ENCODE measurements around the gene MCM9.
A peak's percentile ranks its signal among the peaks of the same experiment; 100 is the strongest.
"Not testable (repeated sequence)": the region's sequence is repeated elsewhere in the genome, so short reads cannot be mapped to it uniquely, and the experiment has no call there.

Gene MCM9

DNA sequence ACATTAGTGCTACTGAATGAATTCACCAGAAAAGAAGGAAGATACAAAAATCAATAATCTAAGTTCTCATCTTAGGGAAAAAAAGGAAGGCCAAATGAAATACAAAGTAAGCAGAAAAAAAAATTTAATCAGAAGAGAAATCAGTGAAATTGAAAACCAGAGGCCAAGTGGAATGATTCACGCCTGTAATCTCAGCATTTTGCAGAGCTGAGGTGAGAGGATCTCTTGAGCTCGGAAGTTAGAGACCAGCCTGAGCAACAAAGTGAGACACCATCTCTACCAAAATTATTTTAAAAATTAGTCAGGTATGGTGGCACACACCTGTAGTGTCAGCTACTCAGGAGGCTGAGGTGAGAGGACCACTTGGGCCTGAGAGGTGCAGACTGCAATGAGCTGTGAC lies 62.2 kb downstream of the MCM9 start:
- Mint-ChIP-seq H3K9me3 (no peaks in the 10 kb centered on the region), H3K27me3 (ENCODE audit: low read depth) (no peaks in the 10 kb centered on the region), H3K36me3 (ENCODE audit: low read depth) (peaks cover 17% of the 10 kb centered on the region), H3K27ac (no peak overlapping the region), H3K4me3 (no peak overlapping the region), H3K4me1 (ENCODE audit: low read depth) (peaks cover 3% of the 10 kb centered on the region)

DNA sequence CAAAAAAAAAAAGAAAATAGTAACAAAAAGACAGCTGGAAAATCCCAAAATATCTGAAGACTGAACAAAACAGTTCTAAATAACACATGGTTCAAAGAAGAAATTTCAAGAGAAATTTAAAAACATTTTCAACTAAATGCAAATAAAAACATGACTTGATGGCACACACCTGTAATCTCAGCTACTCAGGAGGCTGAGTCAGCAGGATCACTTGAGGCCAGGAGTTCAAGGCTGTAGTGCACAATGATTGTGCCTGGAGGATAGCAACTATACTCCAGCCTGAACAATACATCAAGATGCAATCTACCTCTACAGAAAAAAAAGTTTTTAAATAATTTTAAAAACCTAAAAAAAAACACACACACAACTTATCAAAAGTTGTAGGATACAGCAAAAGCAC lies 62.6 kb downstream of the MCM9 start:
- Mint-ChIP-seq H3K27me3 (ENCODE audit: low read depth) (no peaks in the 10 kb centered on the region), H3K27ac (no peak overlapping the region), H3K36me3 (ENCODE audit: low read depth) (peaks cover 17% of the 10 kb centered on the region), H3K4me3 (no peak overlapping the region), H3K9me3 (no peaks in the 10 kb centered on the region), H3K4me1 (ENCODE audit: low read depth) (peaks cover 3% of the 10 kb centered on the region)

DNA sequence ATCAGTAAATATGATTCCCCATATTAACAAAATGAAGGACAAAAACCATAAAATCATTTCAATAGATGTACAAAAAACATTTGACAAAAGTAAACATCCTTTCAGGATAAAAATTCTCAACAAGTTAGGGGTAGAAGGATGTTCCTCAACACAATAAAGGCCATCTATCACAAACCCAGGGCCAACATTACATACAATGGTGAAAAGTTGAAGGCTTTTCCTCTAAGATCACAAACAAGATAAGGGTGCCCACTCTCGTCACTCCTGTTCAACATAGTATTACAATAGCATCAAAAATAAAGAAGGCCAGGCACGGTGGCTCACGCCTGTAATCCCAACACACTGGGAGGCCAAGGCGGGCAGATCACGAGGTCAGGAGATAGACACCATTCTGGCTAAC lies 63.6 kb downstream of the MCM9 start:
- Mint-ChIP-seq H3K27ac (no peak overlapping the region), H3K4me3 (no peak overlapping the region), H3K4me1 (ENCODE audit: low read depth) (peaks cover 5% of the 10 kb centered on the region), H3K27me3 (ENCODE audit: low read depth) (no peaks in the 10 kb centered on the region), H3K9me3 (peaks cover 7% of the 10 kb centered on the region), H3K36me3 (ENCODE audit: low read depth) (peaks cover 21% of the 10 kb centered on the region)

DNA sequence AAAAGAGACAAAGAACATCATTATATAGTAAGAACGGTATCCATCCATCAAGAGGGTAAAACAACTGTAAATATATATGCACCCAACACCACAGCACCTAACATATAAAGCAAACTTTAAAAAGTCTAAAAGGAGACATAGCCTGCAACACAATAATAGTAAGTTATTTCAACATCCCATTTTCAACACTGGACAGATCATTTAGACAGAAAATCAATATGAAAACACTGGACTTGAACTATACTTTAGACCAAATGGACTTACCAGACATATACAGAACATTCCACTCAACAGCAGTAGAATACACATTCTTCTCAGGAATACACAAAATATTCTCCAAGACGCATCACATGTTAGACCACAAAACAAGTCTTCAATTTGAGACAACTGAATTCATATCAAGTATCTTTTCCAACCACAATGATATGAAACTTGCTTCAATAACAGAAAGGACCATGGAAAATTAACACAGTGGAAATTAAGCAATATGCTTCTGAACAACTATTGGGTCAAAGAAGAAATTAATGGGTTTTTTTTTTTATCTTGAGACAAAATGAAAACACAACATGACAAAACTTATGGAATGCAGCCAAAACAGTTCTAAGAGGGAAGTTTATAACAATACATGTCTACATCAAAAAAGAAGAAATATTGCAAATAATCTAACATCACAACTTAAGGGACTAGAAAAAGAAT lies 64.9 kb downstream of the MCM9 start:
- Mint-ChIP-seq H3K27me3 (ENCODE audit: low read depth) (no peaks in the 10 kb centered on the region), H3K27ac (no peak overlapping the region), H3K9me3 (peaks cover 15% of the 10 kb centered on the region), H3K4me1 (ENCODE audit: low read depth) (peaks cover 9% of the 10 kb centered on the region), H3K4me3 (no peak overlapping the region), H3K36me3 (ENCODE audit: low read depth) (peaks cover 23% of the 10 kb centered on the region)

DNA sequence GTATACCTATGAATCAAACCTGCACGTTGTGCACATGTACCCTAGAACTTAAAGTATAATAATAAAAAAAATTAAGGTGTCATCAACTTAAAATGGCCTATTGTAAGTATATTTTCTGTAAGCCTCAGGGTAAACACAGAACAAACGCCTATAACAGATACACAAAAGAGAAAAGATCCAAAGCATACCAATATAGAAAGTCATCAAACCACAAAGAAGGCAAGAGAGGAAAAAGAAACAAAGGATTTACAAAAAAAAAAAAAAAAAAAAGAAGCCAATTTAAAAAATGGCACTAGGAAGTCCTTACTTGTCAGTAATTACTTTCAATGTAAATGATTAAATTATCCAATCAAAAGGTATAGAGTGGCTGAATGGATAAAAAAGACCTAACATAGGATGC lies 65.6 kb downstream of the MCM9 start:
- Mint-ChIP-seq H3K9me3 (peaks cover 15% of the 10 kb centered on the region), H3K4me1 (ENCODE audit: low read depth) (peaks cover 16% of the 10 kb centered on the region), H3K27ac (no peak overlapping the region), H3K27me3 (ENCODE audit: low read depth) (no peaks in the 10 kb centered on the region), H3K4me3 (no peak overlapping the region), H3K36me3 (ENCODE audit: low read depth) (peaks cover 22% of the 10 kb centered on the region)

DNA sequence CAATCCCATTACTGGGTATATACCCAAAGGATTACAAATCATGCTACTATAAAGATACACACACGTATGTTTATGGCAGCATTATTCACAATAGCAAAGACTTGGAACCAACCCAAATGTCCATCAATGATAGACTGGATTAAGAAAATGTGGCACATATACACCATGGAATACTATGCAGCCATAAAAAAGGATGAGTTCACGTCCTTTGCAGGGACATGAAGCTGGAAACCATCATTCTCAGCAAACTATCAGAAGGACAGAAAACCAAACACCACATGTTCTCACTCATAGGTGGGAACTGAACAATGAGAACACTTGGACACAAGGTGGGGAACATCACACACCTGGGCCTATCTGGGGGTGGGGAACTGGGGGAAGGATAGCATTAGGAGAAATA lies 66.1 kb downstream of the MCM9 start:
- not testable (repeated sequence) for H3K27ac Mint-ChIP-seq; H3K27me3 Mint-ChIP-seq (ENCODE audit: low read depth); H3K4me3 Mint-ChIP-seq
- Mint-ChIP-seq H3K9me3 (peaks cover 15% of the 10 kb centered on the region), H3K4me1 (ENCODE audit: low read depth) (peaks cover 20% of the 10 kb centered on the region), H3K36me3 (ENCODE audit: low read depth) (peaks cover 20% of the 10 kb centered on the region)

DNA sequence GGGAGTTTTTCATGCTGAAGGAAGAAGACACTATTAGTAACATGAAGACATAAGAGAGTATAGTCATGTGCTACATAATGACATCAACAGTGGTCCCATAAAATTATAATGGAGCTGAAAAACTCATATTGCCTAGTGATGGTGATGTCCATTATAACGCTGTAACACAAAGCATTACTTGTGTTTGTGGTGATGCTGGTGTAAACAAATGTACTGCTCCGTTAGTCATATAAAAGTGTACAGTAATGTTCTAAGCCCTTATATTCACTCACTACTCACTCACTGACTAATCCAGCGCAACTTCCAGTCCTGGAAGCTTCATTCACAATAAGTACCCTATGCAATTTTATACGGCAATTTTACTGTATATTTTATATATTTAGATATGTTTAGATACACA lies 67.8 kb downstream of the MCM9 start:
- Mint-ChIP-seq H3K36me3 (ENCODE audit: low read depth) (peaks cover 20% of the 10 kb centered on the region), H3K9me3 (peaks cover 15% of the 10 kb centered on the region), H3K4me3 (no peak overlapping the region), H3K27ac (no peak overlapping the region), H3K4me1 (ENCODE audit: low read depth) (peaks cover 22% of the 10 kb centered on the region), H3K27me3 (ENCODE audit: low read depth) (no peaks in the 10 kb centered on the region)

DNA sequence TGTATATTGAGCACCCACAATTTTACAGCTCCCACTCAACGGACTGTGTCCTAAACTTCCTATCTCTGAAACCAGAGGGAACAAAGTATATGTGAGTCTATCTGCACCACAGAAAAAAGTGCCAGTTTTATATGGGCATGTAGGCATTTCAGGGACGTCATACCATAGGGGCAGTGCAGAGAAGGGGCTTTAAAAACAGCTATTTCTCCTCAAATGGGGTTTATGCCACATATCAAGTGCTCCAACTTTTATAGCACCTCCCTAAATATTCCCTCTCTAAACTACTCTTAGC lies 69.9 kb downstream of the MCM9 start:
- H3K4me3 Mint-ChIP-seq = no peak overlapping the region
- H3K27me3 Mint-ChIP-seq (ENCODE audit: low read depth) = no peaks in the 10 kb centered on the region
- H3K9me3 Mint-ChIP-seq = peaks cover 20% of the 10 kb centered on the region
- H3K4me1 Mint-ChIP-seq (ENCODE audit: low read depth) = peaks cover 22% of the 10 kb centered on the region
- no peak overlapping the region for H3K27ac Mint-ChIP-seq
- peaks cover 19% of the 10 kb centered on the region for H3K36me3 Mint-ChIP-seq (ENCODE audit: low read depth)

DNA sequence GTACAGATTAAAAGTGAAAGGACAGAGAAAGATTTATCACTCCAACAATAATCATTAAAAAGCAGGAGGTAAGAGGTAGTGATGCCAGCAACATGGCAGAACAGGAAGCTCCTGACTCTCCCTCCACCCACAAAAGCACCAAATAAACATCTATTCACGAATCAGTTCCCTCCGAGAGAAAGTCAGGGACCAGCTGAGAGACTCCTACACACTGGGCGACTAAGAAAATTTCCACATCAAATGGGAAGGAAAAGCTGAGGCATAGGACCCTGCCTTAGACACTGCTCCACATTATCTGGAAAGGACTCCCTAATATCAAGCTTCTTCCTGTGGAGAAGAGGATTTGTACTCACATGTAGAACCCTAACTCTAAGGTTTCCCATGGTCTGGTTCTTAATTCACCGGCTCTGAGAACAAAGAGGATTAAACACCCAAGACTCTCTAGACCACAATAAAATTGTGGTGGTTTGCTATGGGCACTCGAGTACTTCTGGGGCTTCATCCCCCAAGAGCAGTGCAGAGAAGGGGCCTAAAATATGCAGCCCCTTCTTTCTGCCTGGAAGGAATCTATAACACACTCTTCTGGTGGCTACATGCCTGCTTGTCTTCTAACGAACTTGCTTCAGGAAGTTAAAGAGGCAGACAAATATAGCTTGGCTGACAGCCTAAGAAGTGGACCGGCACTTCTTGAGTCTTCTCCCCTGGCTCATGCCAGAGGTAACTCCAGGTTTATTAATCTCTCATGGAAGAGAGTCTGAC lies 70.4 kb downstream of the MCM9 start:
- peaks cover 22% of the 10 kb centered on the region for H3K9me3 Mint-ChIP-seq
- peak overlapping the region; percentile 4 for H3K4me3 Mint-ChIP-seq
- H3K27ac Mint-ChIP-seq = no peak overlapping the region
- H3K36me3 Mint-ChIP-seq (ENCODE audit: low read depth) = peaks cover 22% of the 10 kb centered on the region
- H3K27me3 Mint-ChIP-seq (ENCODE audit: low read depth) = no peaks in the 10 kb centered on the region
- peaks cover 22% of the 10 kb centered on the region for H3K4me1 Mint-ChIP-seq (ENCODE audit: low read depth)

DNA sequence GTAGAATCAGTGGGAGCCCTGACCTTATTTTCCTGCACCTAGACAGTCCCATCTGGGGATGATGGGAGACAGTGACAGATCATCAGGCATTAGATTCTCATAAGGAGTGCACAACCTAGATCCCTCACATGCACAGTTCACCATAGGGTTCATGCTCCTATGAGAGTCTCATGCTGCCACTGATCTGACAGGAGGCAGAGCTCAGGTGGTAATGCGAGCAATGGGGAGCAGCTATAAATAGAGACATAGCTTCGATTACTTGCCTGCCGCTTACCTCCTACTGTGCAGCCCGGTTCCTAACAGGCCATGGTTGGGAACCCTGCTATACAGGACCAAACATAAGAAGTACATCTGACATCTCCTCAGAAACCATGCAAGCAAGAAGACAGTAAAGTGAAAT lies 72.5 kb downstream of the MCM9 start:
- no peak overlapping the region for H3K27ac Mint-ChIP-seq
- H3K36me3 Mint-ChIP-seq (ENCODE audit: low read depth) = peaks cover 16% of the 10 kb centered on the region
- H3K9me3 Mint-ChIP-seq = peaks cover 22% of the 10 kb centered on the region
- H3K27me3 Mint-ChIP-seq (ENCODE audit: low read depth) = no peaks in the 10 kb centered on the region
- peaks cover 21% of the 10 kb centered on the region for H3K4me1 Mint-ChIP-seq (ENCODE audit: low read depth)
- H3K4me3 Mint-ChIP-seq = no peak overlapping the region

DNA sequence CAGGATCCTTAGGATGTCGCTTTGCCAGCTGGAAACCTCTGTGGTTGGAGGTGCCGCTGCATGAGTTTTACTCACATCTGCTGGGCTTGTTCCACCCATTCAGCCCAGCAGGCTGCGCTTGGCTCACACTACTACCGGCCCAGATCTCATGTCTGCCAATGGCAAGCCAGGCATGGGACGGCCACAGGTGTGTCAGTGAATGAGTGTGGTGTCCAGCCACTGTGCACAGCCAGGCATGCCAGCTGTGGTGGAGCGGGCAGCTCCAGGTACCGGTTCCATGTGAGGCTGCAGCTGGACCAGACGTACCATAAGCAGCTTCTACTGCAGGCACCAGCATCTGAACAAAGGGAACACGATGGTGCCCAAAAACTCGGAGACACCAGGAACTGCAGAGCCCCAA lies 74.1 kb downstream of the MCM9 start:
- Mint-ChIP-seq H3K4me3 (no peak overlapping the region), H3K27me3 (ENCODE audit: low read depth) (no peaks in the 10 kb centered on the region), H3K9me3 (peaks cover 10% of the 10 kb centered on the region), H3K27ac (no peak overlapping the region), H3K4me1 (ENCODE audit: low read depth) (peaks cover 17% of the 10 kb centered on the region), H3K36me3 (ENCODE audit: low read depth) (peaks cover 8% of the 10 kb centered on the region)

DNA sequence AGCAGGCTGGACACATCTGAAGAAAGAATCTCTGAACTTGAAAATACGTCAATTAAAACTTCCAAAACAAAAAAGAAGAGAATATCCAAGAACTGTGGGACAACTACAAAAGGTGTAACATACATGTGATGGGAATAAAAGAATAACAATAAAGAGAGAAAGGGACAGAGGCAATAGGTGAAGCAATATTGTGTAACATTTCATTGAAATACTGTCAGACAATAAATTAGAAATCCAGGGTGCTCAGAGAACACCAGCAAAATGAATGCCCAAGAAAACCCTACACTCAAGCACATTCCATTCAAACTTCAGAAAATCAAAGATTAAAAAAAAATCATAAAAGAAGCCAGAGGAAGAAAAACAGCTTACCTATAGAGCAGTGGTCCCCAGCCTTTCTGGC lies 74.6 kb downstream of the MCM9 start:
- H3K4me1 Mint-ChIP-seq (ENCODE audit: low read depth) = peaks cover 17% of the 10 kb centered on the region
- peaks cover 6% of the 10 kb centered on the region for H3K9me3 Mint-ChIP-seq
- H3K36me3 Mint-ChIP-seq (ENCODE audit: low read depth) = peaks cover 8% of the 10 kb centered on the region
- no peaks in the 10 kb centered on the region for H3K27me3 Mint-ChIP-seq (ENCODE audit: low read depth)
- no peak overlapping the region for H3K27ac Mint-ChIP-seq
- H3K4me3 Mint-ChIP-seq = no peak overlapping the region

DNA sequence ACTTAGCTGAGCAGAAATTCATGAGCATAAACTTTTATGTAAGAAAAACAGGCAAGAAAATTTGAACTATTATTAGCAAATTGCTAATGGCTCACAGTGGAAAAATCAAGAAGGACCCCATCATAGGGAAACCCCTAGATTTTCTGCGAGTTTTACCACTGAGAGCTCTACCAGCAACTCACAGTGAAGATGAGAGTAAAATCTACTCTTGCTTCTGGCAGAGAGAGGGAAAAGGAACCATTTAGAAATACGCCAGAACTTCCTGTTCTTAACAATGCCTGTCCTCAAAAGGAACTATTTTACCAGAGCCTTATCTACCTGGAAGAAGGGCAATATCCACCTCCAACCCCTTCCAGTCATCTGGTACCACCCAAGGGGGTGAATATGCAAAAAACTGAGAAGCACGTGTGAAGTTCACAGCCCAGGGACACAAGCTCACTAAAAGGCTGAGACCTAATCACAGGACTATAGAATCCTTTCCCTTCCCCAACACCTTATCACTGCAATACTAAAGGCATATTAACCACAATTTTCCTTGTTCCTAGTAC lies 75.4 kb downstream of the MCM9 start:
- H3K27me3 Mint-ChIP-seq (ENCODE audit: low read depth) = no peaks in the 10 kb centered on the region
- H3K4me1 Mint-ChIP-seq (ENCODE audit: low read depth) = peaks cover 11% of the 10 kb centered on the region
- no peak overlapping the region for H3K4me3 Mint-ChIP-seq
- H3K36me3 Mint-ChIP-seq (ENCODE audit: low read depth) = peaks cover 8% of the 10 kb centered on the region
- peaks cover 6% of the 10 kb centered on the region for H3K9me3 Mint-ChIP-seq
- no peak overlapping the region for H3K27ac Mint-ChIP-seq

DNA sequence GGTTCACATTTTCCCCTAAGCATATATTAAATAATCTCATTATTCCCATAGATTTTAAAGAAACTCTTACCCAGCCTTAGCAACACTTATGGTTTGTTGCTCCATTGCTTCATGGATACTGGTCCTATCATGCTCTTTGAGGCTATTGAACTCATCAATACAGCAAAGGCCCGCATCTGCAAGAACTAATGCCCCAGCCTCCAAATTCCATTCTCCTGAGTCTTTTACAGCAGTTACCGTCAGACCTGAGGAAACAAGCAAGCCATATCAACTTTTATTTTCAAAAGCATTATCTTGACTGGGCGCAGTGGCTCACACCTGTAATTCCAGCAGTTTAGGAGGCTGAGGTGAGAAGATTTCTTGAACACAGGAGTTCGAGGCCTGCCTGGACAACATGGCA lies 78.7 kb downstream of the MCM9 start:
- no peak overlapping the region for H3K27ac Mint-ChIP-seq
- H3K9me3 Mint-ChIP-seq = peaks cover 6% of the 10 kb centered on the region
- H3K4me1 Mint-ChIP-seq (ENCODE audit: low read depth) = peaks cover 1% of the 10 kb centered on the region
- peaks cover 12% of the 10 kb centered on the region for H3K36me3 Mint-ChIP-seq (ENCODE audit: low read depth)
- no peaks in the 10 kb centered on the region for H3K27me3 Mint-ChIP-seq (ENCODE audit: low read depth)
- H3K4me3 Mint-ChIP-seq = no peak overlapping the region

DNA sequence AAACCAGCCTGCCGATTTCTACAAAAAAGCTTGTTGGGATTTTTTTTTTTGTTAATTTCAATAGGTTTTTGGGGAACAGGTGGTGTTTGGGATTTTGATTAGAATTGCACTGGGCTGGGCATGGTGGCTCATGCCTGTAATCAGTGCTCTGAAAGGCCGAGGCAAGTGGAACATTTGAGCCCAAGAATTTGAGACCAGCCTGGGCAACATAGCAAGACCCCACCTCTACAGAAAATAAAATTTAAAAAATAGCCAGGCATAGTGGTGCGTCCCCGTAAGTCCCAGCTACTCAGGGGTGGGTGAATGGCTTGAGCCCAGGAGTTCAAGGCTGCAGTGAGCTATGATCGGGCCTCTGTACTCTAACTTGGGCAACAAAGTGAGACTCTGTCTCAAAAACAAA lies 81.6 kb downstream of the MCM9 start:
- no peak overlapping the region for H3K4me3 Mint-ChIP-seq
- no peak overlapping the region for H3K27ac Mint-ChIP-seq
- peaks cover 5% of the 10 kb centered on the region for H3K36me3 Mint-ChIP-seq (ENCODE audit: low read depth)
- H3K27me3 Mint-ChIP-seq (ENCODE audit: low read depth) = no peaks in the 10 kb centered on the region
- H3K4me1 Mint-ChIP-seq (ENCODE audit: low read depth) = no peaks in the 10 kb centered on the region
- H3K9me3 Mint-ChIP-seq = no peaks in the 10 kb centered on the region
